HG03159 (cell line): ENCODE measurements around the gene RUNDC3A.
"Not testable (repeated sequence)": the region's sequence is repeated elsewhere in the genome, so short reads cannot be mapped to it uniquely, and the experiment has no call there.

Experiments used
- ATAC-seq: cut with Tn5 transposase; IDR thresholded peaks from one replicate; pipeline ENCODE4 v1.9.1; 2021; ENCODE audit warnings: mild to moderate bottlenecking, moderate library complexity; ENCODE audit not compliant: unreplicated experiment

The RUNDC3A gene

GRCh38 chr17:44318077-44318892 lies 9.9 kb downstream of the RUNDC3A start:
- no peak for ATAC-seq

- ATAC-seq = no peak
These were observed 11.7 kb downstream of the RUNDC3A start for GRCh38 chr17:44320066-44320465.

- ATAC-seq = no peak
These were observed 13.1 kb downstream of the RUNDC3A start for GRCh38 chr17:44321246-44322120.

- ATAC-seq = no peak
These were observed 14.0 kb downstream of the RUNDC3A start for GRCh38 chr17:44322236-44322895.

- no peak for ATAC-seq
These were observed 15.1 kb downstream of the RUNDC3A start for GRCh38 chr17:44323359-44324091.

GRCh38 chr17:44324092-44324570 lies 15.7 kb downstream of the RUNDC3A start:
- ATAC-seq = no peak

GRCh38 chr17:44324571-44325275 lies 16.3 kb downstream of the RUNDC3A start, which contains the start of gene SLC25A39:
TSS of gene SLC25A39 (minus strand) at chr17:44324823. CDS start at chr17:44323562, 1,261 bp downstream.
- peak; percentile 61 for ATAC-seq

GRCh38 chr17:44326861-44327444 lies 18.6 kb downstream of the RUNDC3A start:
- ATAC-seq = peak; percentile 55

GRCh38 chr17:44327715-44328449 lies 19.5 kb downstream of the RUNDC3A start:
- ATAC-seq = no peak

GRCh38 chr17:44329516-44329915 lies 21.1 kb downstream of the RUNDC3A start:
- not testable (repeated sequence) for ATAC-seq

- not testable (repeated sequence) for ATAC-seq
These were observed 21.9 kb downstream of the RUNDC3A start for GRCh38 chr17:44330263-44330662.

- ATAC-seq = no peak
These were observed 22.9 kb downstream of the RUNDC3A start for GRCh38 chr17:44331249-44331760.

- ATAC-seq = no peak
These were observed 25.0 kb downstream of the RUNDC3A start for GRCh38 chr17:44333371-44333770.

GRCh38 chr17:44334315-44334714 lies 25.9 kb downstream of the RUNDC3A start:
- ATAC-seq = no peak

- ATAC-seq = no peak
These were observed 26.3 kb downstream of the RUNDC3A start for GRCh38 chr17:44334727-44335126.

- no peak for ATAC-seq
These were observed 27.2 kb downstream of the RUNDC3A start for GRCh38 chr17:44335564-44335963.

GRCh38 chr17:44335968-44336367 lies 27.6 kb downstream of the RUNDC3A start:
- ATAC-seq = no peak

- no peak for ATAC-seq
These were observed 30.3 kb downstream of the RUNDC3A start for GRCh38 chr17:44338702-44339101.
